ENCODE results near the gene TRIM37.

Gene TRIM37

DNA sequence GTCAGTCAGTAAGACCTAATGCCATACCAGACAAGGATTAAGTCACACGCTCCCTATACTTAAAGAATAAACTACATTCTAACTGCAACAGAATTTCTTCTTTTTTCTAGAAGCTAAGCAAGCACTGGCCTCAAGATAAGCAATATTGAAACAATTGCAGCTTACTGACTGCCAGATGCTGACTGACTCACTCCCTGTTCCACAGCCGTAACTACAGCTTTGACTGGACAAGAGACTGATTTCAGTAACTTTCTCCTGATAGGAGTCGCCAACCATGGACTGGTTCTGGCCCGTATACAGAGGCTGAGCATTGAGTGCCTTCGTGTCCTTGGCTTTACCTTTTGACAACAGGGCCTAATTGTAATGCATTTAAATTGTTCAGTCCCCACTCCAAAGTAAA, 67.9 kb downstream of the TRIM37 start:
- no peak for DNase-seq (ENCODE audit: low read depth in 2 of 2)

DNA sequence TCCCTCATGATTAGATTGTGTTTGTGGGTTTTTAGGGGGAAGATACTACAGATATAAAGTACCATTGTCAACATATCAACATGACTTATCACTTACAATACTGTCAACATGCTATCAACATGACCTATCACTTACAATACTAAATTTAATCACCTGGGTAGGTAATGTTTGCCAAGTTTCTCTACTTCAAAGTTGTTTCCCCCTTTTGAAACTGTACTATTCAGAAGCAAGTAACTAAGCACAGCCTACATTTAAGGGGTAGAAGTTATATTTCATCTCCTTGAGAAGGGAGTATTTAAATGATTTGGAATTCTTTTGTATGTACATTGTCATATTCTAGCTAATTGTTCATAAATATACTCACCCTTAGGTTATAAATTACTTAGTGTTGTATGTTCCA, 68.7 kb downstream of the TRIM37 start:
- DNase-seq (ENCODE audit: low read depth in 2 of 2) = no peak

DNA sequence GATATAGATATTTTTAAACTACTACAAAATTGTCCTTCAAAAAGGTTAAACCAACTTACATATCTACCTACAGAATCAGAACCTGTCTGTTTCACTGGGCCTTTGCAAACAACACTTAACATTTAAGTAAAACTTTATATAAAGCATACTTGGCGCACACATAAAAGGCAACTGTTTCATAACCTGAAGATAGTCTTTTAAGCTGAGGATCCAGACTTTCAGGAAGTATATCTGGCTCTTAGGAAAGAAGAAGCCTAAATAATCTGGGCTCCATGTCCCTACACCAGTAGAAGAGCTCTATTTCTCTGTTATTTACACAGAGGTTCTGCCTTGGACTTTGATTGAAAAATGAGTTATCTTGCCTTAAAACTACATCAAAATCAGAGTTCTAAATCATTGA, 75.9 kb downstream of the TRIM37 start:
- DNase-seq (ENCODE audit: low read depth in 2 of 2) = no peak

GRCh38 chr17:59028328-59028727, 78.4 kb downstream of the TRIM37 start:
- no peak for DNase-seq (ENCODE audit: low read depth in 2 of 2)

DNA sequence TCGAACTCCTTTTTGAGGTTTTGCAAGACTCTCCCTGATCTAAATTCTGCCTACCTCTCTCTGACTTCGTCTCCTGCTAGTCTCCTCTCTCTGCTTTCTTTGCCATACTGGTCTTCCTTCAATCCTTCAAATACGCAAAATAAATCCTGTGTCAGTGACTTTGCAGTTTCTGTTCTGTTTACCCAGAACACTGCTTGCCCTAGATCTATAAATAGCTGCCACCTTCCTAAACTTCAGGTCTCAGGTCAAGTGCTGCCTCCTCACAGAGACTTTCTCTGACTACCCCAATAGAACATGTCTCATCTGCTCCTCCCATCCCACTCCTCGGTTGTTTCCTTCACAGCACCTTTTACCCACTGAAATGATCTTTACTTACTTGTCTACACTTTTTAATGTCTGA, 78.9 kb downstream of the TRIM37 start:
- no peak for DNase-seq (ENCODE audit: low read depth in 2 of 2)

DNA sequence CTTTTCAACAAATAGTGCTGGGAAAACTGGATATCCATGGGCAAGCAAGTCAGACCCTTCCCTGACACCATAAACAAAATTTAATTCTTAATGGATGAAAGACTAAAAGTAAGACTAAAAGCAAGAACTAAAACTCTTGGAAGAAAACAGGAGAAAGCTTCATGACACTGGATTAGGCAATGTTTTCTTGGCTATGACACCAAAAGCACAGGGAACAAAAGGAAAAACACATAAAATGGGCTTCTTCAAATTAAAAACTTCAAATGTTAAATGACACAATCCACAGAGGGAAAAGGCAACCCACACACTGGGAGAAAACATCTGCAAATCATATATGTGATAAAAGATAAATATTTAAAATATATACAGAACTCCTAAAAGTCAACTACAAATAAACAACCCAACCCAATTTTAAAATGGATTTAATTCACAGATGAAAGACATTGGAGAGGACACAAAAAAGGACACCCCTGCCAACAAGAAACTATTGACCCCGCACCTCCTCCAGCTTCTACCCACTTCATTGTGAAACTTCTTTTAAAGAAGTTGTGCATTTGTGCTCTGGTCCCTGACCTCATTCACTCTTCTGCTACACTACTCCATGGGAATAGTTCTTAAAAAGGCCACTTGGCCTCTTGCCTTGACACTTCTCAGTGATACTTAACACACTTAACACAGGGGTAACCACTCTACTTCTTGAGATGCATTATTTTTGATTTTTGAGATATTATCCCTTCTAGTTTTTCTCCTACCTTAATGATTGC, 80.3 kb downstream of the TRIM37 start:
- DNase-seq (ENCODE audit: low read depth in 2 of 2) = no peak

DNA sequence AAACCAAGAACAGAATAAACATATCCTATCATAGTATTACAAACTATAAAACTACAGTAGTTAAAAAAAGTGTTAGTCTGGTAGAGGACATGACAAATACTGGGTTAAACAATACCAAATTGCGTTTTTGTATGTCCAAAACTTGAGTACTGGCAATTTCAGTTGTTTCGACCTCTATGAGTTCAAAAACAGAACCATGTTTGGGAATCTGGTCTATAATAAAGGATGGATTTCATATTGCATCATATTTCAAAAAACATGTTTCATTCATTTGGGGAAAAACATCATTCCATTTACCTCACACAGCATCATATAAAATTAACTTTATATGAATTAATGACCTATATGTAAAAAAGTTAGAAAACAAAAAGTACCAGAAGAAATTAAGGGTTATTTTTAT, 81.8 kb downstream of the TRIM37 start:
- DNase-seq (ENCODE audit: low read depth in 2 of 2) = no peak

- DNase-seq (ENCODE audit: low read depth in 2 of 2) = no peak
Measured at GRCh38 chr17:59018019-59018418, 88.7 kb downstream of the TRIM37 start.

DNA sequence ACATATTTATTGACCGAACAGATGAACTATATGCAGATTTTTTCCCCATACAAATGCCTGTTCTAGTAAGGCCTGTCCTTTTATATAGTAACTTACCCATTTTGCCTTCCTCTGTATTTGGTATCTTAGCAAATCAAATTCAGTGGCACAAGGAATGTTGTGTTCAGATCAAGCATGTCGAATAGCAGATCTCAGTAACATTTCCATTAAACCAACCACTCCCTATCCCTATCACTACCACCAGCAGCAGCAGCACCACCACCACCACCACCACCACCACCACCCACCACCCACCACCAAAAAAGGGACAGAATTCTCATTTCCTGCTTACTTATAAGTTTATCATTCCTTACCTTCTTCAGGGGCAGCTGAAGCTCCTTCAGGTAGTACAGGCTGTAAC, 94.7 kb downstream of the TRIM37 start:
- DNase-seq (ENCODE audit: low read depth in 2 of 2) = no peak

DNA sequence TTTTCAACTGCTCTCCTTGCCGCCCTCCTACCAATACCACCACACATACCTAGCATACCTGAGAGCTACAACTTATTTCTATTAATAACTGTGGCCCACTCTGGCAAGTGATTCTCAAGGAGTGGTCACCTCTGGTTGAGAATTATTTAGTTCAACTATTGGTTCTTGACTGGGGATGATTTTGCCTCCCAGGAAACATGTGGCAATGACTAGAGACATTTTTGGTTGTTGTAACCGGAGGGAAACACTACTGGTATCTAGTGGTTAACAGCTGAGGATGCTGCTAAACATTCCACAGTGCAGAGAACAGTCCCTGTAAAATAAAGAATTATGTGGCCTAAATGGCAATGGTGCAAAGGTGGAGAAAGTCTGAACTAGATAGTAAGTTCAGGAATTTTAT, 96.7 kb downstream of the TRIM37 start:
- no peak for DNase-seq (ENCODE audit: low read depth in 2 of 2)

GRCh38 chr17:59008737-59009136, 97.9 kb downstream of the TRIM37 start:
- DNase-seq (ENCODE audit: low read depth in 2 of 2) = no peak

GRCh38 chr17:59007995-59008394, 98.7 kb downstream of the TRIM37 start:
- no peak for DNase-seq (ENCODE audit: low read depth in 2 of 2)

DNA sequence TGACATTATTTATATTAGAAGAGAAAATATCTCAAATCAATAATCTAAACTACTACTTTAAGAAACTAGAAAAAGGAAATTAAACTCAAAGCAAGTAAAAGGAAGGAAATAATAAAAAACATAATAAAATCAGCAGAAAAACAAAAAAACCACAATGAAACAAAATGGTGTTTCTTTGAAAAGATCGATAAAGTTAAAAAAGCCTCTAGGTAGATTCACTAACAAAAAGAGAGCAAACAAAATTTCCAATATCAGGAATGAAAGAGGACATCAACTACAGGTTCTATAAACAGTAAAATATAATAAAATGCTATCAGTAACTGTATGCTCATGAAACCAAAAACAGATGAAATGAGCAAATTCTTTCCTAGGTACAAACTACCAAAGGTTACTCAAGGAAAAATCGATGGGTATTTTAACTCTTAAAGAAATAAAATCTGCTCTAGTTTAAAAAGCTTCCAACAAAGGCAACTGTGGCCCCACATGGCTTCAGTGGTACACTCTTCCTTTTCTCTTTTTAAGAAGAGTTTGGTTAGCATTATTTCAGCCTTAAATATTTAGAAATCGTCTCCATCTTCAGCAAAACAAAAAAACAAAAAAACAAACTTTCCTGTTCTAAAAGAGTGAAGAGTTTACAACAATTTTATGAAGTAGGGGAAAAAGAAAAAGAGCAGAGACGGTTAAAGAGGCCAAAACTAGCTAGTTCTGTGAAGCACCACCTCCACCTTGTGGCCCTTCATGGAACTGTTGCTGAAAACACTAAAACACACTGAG, 102.2 kb downstream of the TRIM37 start:
- DNase-seq (ENCODE audit: low read depth in 2 of 2) = peak; percentile 37 to 49

DNA sequence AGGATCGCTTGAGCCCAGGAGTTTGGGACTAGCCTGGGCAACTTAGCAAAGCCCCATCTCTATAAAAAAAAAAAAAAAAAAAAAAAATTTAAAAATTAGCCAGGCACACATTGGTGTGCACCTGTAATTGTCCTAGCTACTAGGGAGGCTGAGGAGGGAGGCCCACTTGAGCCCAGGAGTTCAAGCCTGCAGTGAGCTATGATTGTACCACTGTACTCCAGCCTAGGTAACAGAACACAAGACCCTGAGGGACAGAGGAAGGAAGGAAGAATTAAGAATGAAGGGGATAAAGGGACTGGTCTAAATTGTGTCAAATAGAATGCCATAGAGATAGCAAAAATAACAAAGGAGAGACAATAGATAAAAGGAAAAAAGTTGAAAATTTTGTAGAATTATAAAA, 102.8 kb downstream of the TRIM37 start:
- no peak for DNase-seq (ENCODE audit: low read depth in 2 of 2)

DNA sequence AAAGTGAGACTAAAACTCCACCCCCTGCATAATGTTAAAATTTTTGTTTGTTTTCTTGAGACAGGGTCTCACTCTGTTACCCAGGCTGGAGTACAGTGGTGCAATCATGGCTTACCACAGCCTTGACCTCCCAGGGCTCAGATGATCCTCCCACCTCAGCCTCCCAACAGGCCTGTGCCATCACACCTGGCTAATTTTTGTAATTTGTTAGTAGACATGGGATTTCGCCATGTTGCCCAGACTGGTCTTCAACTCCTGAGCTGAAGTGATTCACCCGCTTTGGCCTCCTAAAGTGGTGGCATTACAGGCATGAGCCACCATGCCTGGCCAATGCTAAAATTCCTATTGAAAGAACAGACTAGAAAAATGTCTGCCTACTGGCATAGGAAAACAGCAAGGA, 103.8 kb downstream of the TRIM37 start:
- DNase-seq (ENCODE audit: low read depth in 2 of 2) = no peak

DNA sequence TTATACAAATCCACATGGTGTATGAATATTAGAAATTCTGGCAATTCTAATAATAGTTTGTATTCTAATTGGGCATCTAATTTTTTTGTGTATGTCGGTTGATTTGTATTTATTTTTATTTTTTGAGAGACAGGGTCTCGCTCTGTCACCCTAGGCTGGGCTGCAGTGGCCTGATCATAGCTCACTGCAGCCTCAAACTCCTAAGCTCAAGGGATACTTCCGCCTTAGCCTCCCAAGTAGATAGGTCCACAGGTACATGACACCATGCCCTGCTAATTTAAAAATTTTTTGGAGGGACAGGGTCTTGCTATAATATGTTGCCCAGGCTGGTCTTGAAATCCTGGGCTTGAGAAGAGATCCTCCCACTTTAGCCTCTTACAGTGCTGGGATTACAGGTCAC, 104.6 kb downstream of the TRIM37 start:
- no peak for DNase-seq (ENCODE audit: low read depth in 2 of 2)

GRCh38 chr17:59001158-59001814, 105.4 kb downstream of the TRIM37 start:
- DNase-seq (ENCODE audit: low read depth in 2 of 2) = peak; percentile 25 to 50

GRCh38 chr17:59000022-59000421, 106.7 kb downstream of the TRIM37 start:
- DNase-seq (ENCODE audit: low read depth in 2 of 2) = no peak

- no peak for DNase-seq (ENCODE audit: low read depth in 2 of 2)
Measured at GRCh38 chr17:58999500-58999899, 107.2 kb downstream of the TRIM37 start.

- DNase-seq (ENCODE audit: low read depth in 2 of 2) = no peak
Measured at GRCh38 chr17:58998871-58999270, 107.8 kb downstream of the TRIM37 start.

DNA sequence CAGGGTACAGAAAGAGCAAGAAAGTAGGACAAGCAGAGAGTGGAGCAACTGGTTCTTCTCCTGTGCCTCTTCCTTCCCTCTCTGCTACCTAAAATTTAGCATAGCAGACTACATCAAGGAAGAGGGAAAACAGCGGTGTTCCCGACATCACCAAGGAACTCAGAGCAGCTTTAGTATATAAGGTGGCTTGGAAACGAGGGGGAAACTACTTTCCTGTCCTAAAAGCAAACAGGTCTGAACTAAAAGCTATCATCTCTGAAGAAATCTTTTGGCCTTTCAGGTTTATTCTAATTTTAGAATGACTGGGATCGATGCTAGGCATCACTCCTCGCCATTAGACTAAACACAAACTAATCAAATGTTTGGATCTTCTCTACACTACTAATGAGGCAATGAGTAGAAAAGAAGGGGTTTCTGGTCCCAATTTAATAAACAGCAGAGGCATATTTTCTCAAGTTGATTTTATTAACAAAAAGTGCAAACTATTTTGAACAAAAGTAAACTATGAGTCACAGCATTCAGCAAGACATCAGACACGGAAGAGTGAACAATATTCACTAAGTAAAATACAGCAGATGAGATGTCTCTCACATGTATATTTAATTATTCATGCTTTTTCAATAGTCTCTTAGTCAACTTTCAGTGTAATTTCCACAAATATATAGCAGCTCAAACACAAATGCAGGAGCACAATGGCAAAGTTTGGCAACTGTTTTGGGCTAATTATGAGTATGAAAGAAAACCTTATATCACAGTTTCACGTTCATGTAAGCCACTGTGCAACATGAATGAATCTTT, 108.7 kb downstream of the TRIM37 start:
- DNase-seq (ENCODE audit: low read depth in 2 of 2) = no peak

GRCh38 chr17:58996968-58997367, 109.7 kb downstream of the TRIM37 start:
- DNase-seq (ENCODE audit: low read depth in 2 of 2) = no peak

Measured in stimulated activated CD8-positive, alpha-beta memory T cell treated with anti-CD3 and anti-CD28 coated beads, Interleukin-2, amount 100 ng/mL, for 1 hour (primary cell).